Erythroblast (primary cell): Measurements from ENCODE around the gene TUBB2B.

ENCODE experiments used
- GATA1 ChIP-seq: IDR thresholded peaks from 2 replicates; pipeline ENCODE4 v1.6.1; 2011; ENCODE audit warnings: low read depth, mild to moderate bottlenecking, control low read depth, low read length, moderate library complexity
- POLR2A ChIP-seq: IDR thresholded peaks from 2 replicates; pipeline ENCODE4 v1.6.1; 2011; ENCODE audit warnings: mild to moderate bottlenecking, low read length

DNA sequence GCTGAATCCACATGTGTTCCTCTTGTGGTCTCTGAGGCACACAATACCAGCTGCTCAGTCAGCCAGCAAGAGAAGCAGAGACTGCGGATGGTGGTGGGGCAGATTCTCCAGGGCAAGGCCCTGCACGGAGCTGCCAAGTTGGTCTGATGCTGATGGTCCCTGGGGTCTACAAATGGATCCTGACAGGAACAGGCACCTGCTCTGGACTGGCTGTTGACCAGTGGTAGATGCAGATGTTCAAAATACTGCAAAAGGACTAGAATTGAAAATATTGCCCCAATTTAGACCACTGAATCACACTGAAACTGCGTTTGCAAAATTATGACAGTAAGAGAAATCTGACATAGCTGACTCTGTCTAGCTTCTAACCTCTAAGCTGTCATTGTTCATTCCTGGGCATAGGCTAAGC, 40.5 kb downstream of the TUBB2B start:
- TF ChIP-seq POLR2A (no peak), GATA1 (no peak)
